Esophagus squamous epithelium (tissue), 4 donors: Measurements from ENCODE around the gene EIF1.

ENCODE experiments used
- CTCF ChIP-seq, 6 experiments: fragments of 450-650 bp in 4 of 6; fragments of 200-600 bp in 2 of 6; sonication (generic) in 2 of 6; IDR thresholded peaks; one replicate each; pipeline ENCODE4 v1.5.1; 2016 to 2019; ENCODE audit warnings: antibody characterized with exemption in 6 of 6, mild to moderate bottlenecking in 4 of 6, moderate library complexity in 4 of 6
- POLR2A ChIP-seq, 4 donors: fragments of 450-650 bp; IDR thresholded peaks; one replicate each; pipeline ENCODE4 v1.6.1; 2017; ENCODE audit warnings: antibody characterized with exemption in 4 of 4, mild to moderate bottlenecking in 4 of 4, moderate library complexity in 3 of 4

DNA sequence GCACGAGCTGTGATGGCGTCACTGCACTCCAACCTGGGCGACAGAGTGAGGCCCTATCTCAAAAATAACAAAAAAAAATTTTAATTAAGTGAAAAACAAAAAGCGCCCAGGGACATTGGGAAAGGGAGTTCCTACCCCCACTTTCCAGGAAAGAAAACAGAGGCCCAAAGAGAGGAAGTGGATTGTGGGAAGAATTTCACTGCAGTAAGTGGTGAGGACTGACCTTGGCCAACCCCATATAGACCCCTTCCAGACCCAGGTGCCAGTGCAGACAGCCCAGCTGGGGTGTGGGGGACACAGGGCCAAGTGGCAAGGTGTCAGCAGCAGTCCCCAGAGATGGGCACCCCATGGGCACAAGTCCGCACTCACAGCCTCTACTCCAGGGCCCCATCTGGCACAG, 35.3 kb upstream of the EIF1 start:
- TF ChIP-seq CTCF (IDR thresholded peaks at IDR 0.05) (no peak), POLR2A (IDR thresholded peaks at IDR 0.05) (no peak)
